ENCODE measurements around the gene CCZ1B. TPM values are rescaled to one million over a fixed set of nuclear protein-coding genes. Genes with fewer than 3 reads are reported as not detected.
"Not testable (repeated sequence)": the region's sequence is repeated elsewhere in the genome, so short reads cannot be mapped to it uniquely, and the experiment has no call there.

Gene CCZ1B
- total RNA-seq (100 to 1,000 TPM in 1 of 2 donors, 10 to 100 TPM in 1; 85.2 to 128 TPM), polyA plus RNA-seq (ENCODE audit: insufficient read length in 2 of 2) (100 to 1,000 TPM in 1 of 2 donors, 10 to 100 TPM in 1; 60.2 to 102 TPM)
- long read RNA-seq, donor 1, transcript CCZ1B-201 (15 exons, 2,885 nt), result major isoform, 13 of 26 reads
- long read RNA-seq, donor 1, partial matches to known transcripts, result 0 of 26 reads
- long read RNA-seq, donor 1, other reads (novel, unspliced or antisense), result 0 of 26 reads
- long read RNA-seq, donor 2, transcript CCZ1B-201 (15 exons, 2,885 nt), result major isoform, 6 of 11 reads
- long read RNA-seq, donor 2, partial matches to known transcripts, result 0 of 11 reads
- long read RNA-seq, donor 2, other reads (novel, unspliced or antisense), result 0 of 11 reads
- long read RNA-seq, donor 3, transcript CCZ1B-201 (15 exons, 2,885 nt), result major isoform, 6 of 10 reads
- long read RNA-seq, donor 3, partial matches to known transcripts, result 0 of 10 reads
- long read RNA-seq, donor 3, other reads (novel, unspliced or antisense), result 0 of 10 reads
- long read RNA-seq, donor 4, transcript CCZ1B-201 (15 exons, 2,885 nt), result major isoform, 9 of 20 reads
- long read RNA-seq, donor 4, partial matches to known transcripts, result 5 of 20 reads
- long read RNA-seq, donor 4, other reads (novel, unspliced or antisense), result 0 of 20 reads

DNA sequence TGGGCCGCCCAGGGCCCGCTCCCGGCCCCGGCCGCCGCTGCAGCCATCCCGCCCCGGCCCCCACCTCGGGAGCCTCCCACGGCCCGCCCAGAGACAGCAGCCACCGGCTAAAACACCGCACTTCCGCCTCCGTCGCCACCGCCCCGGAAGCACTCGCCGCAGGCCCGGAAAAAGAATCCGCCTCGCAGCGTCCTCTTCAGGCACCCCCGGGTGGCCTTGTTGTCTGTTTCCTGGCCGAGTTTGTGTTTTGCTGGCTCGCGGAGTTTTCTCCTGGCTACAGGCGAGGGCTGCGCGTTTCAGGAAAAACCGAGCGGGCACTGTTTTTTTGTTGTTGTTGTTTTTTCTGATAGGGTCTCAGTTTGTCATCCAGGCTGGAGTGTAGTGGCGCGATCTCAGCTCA, at the start of gene CCZ1B:
Gene CCZ1B (minus strand): TSS at position 125 of the 400 bp plus-strand sequence. CDS start 78 bp downstream, at position 47.
- H3K4me3 ChIP-seq (ENCODE audit: low read depth, low read length), result peak within 1 kb of the TSS; percentile 60
- H3K27ac ChIP-seq (ENCODE audit: low read depth, low read length), result peak within 1 kb of the TSS; percentile 47
- 0% methylated on average over 11 of the region's 35 CpGs for WGBS (ENCODE audit: insufficient coverage)
- H3K4me1 ChIP-seq (ENCODE audit: control insufficient read depth, insufficient read depth, low read length); H3K9me3 ChIP-seq (ENCODE audit: control insufficient read depth, insufficient read depth, low read length); H3K36me3 ChIP-seq (ENCODE audit: control insufficient read depth, insufficient read depth, low read length); H3K27me3 ChIP-seq (ENCODE audit: control insufficient read depth, insufficient read depth, low read length): not testable (repeated sequence)
- DNase-seq (ENCODE audit: low read depth in 4 of 6, low spot score in 6 of 6), result peak; percentile 12 to 91 (median 42)

- not testable (repeated sequence) for H3K36me3 ChIP-seq (ENCODE audit: control insufficient read depth, insufficient read depth, low read length); H3K4me3 ChIP-seq (ENCODE audit: low read depth, low read length); H3K27ac ChIP-seq (ENCODE audit: low read depth, low read length); DNase-seq (ENCODE audit: low read depth in 4 of 6, low spot score in 6 of 6); H3K4me1 ChIP-seq (ENCODE audit: control insufficient read depth, insufficient read depth, low read length); H3K27me3 ChIP-seq (ENCODE audit: control insufficient read depth, insufficient read depth, low read length); H3K9me3 ChIP-seq (ENCODE audit: control insufficient read depth, insufficient read depth, low read length)
- WGBS (ENCODE audit: insufficient coverage), result 60% methylated on average over 1 of the region's 15 CpGs
Observed at GRCh38 chr7:6875022-6875421, 48.9 kb upstream of the CCZ1B start.

GRCh38 chr7:6872246-6872945, 46.3 kb upstream of the CCZ1B start:
- H3K4me3 ChIP-seq (ENCODE audit: low read depth, low read length); H3K4me1 ChIP-seq (ENCODE audit: control insufficient read depth, insufficient read depth, low read length); DNase-seq (ENCODE audit: low read depth in 4 of 6, low spot score in 6 of 6); H3K27me3 ChIP-seq (ENCODE audit: control insufficient read depth, insufficient read depth, low read length); H3K9me3 ChIP-seq (ENCODE audit: control insufficient read depth, insufficient read depth, low read length); H3K27ac ChIP-seq (ENCODE audit: low read depth, low read length); H3K36me3 ChIP-seq (ENCODE audit: control insufficient read depth, insufficient read depth, low read length): not testable (repeated sequence)
- 76% methylated on average over 6 of the region's 11 CpGs for WGBS (ENCODE audit: insufficient coverage)

DNA sequence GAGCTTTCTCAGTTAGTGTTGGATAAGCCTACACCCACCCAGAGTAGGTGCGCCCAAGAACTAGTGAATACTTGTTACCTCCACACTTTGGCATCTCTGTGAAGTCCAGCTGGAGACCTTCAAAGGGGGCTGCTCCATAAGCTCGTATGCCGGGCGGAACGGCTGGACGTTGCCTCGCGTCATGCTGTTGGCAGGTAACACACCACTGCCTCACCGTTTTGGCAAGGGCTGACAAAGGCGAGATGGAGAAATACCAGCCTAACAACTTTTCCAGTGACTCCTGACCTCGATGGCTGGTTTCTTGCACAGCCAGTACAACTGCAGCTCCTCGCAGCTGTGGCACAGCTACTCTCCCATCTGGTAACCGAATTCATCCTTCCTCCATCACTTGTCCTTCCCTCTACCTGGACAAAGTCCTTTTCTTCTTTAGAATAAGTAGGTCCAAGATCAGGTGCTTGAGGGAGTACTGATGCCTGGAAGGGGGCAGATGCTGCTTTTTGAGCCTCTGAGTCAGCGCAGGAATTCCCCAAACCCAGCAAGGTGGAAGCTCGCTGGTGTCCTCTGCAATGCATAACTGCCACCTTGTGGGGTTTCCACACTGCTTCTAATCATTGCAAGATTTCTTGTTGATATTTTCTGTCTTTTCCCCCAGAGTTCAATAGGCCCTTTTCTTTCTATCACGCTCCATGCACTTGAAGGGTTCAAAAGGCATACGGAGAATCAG, 45.5 kb upstream of the CCZ1B start:
- not testable (repeated sequence) for H3K9me3 ChIP-seq (ENCODE audit: control insufficient read depth, insufficient read depth, low read length); H3K4me3 ChIP-seq (ENCODE audit: low read depth, low read length); DNase-seq (ENCODE audit: low read depth in 4 of 6, low spot score in 6 of 6); H3K27ac ChIP-seq (ENCODE audit: low read depth, low read length); H3K36me3 ChIP-seq (ENCODE audit: control insufficient read depth, insufficient read depth, low read length); H3K4me1 ChIP-seq (ENCODE audit: control insufficient read depth, insufficient read depth, low read length); H3K27me3 ChIP-seq (ENCODE audit: control insufficient read depth, insufficient read depth, low read length)
- 85% methylated on average over 15 of the region's 17 CpGs for WGBS (ENCODE audit: insufficient coverage)

DNA sequence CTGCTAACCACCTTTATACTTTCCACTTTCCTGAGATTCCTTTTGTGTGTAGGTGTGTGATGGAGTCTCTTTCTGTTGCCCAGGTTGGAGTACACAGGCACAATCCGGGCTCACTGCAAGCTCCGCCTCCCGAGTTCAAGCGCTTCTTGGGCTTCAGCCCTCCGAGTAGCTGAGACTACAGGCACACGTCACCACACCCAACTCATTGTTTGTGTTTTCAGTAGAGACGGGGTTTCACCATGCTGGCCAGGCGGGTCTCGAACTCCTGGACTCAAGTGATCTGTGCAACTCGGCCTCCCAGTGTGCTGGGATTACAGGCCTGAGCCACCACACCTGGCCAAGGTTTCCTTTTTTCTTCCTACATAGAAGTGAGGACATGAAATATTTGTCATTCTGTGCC, 38.7 kb upstream of the CCZ1B start:
- H3K27ac ChIP-seq (ENCODE audit: low read depth, low read length); DNase-seq (ENCODE audit: low read depth in 4 of 6, low spot score in 6 of 6); H3K9me3 ChIP-seq (ENCODE audit: control insufficient read depth, insufficient read depth, low read length); H3K4me3 ChIP-seq (ENCODE audit: low read depth, low read length); H3K36me3 ChIP-seq (ENCODE audit: control insufficient read depth, insufficient read depth, low read length); H3K27me3 ChIP-seq (ENCODE audit: control insufficient read depth, insufficient read depth, low read length); H3K4me1 ChIP-seq (ENCODE audit: control insufficient read depth, insufficient read depth, low read length): not testable (repeated sequence)
- WGBS (ENCODE audit: insufficient coverage), result 83% methylated on average over 2 of the region's 10 CpGs

GRCh38 chr7:6864188-6864587, 38.1 kb upstream of the CCZ1B start:
- DNase-seq (ENCODE audit: low read depth in 4 of 6, low spot score in 6 of 6); H3K27me3 ChIP-seq (ENCODE audit: control insufficient read depth, insufficient read depth, low read length); H3K36me3 ChIP-seq (ENCODE audit: control insufficient read depth, insufficient read depth, low read length); H3K4me1 ChIP-seq (ENCODE audit: control insufficient read depth, insufficient read depth, low read length); H3K27ac ChIP-seq (ENCODE audit: low read depth, low read length); H3K9me3 ChIP-seq (ENCODE audit: control insufficient read depth, insufficient read depth, low read length); H3K4me3 ChIP-seq (ENCODE audit: low read depth, low read length): not testable (repeated sequence)
- WGBS (ENCODE audit: insufficient coverage), result 93% methylated on average over 2 of the region's 12 CpGs

GRCh38 chr7:6862876-6863275, 36.8 kb upstream of the CCZ1B start:
- not testable (repeated sequence) for H3K4me3 ChIP-seq (ENCODE audit: low read depth, low read length); H3K36me3 ChIP-seq (ENCODE audit: control insufficient read depth, insufficient read depth, low read length); DNase-seq (ENCODE audit: low read depth in 4 of 6, low spot score in 6 of 6); H3K4me1 ChIP-seq (ENCODE audit: control insufficient read depth, insufficient read depth, low read length); H3K27ac ChIP-seq (ENCODE audit: low read depth, low read length); H3K27me3 ChIP-seq (ENCODE audit: control insufficient read depth, insufficient read depth, low read length); H3K9me3 ChIP-seq (ENCODE audit: control insufficient read depth, insufficient read depth, low read length)
- WGBS (ENCODE audit: insufficient coverage), result 96% methylated on average over 2 of the region's 13 CpGs

GRCh38 chr7:6857721-6858314, 31.7 kb upstream of the CCZ1B start:
- H3K9me3 ChIP-seq (ENCODE audit: control insufficient read depth, insufficient read depth, low read length); H3K27ac ChIP-seq (ENCODE audit: low read depth, low read length); H3K36me3 ChIP-seq (ENCODE audit: control insufficient read depth, insufficient read depth, low read length); H3K4me1 ChIP-seq (ENCODE audit: control insufficient read depth, insufficient read depth, low read length); H3K4me3 ChIP-seq (ENCODE audit: low read depth, low read length); H3K27me3 ChIP-seq (ENCODE audit: control insufficient read depth, insufficient read depth, low read length): not testable (repeated sequence)
- WGBS (ENCODE audit: insufficient coverage), result 20% methylated on average over 11 of the region's 14 CpGs
- DNase-seq (ENCODE audit: low read depth in 4 of 6, low spot score in 6 of 6), result peak in 2 of 6 donors; percentile 23 to 47

- not testable (repeated sequence) for H3K4me1 ChIP-seq (ENCODE audit: control insufficient read depth, insufficient read depth, low read length); H3K27me3 ChIP-seq (ENCODE audit: control insufficient read depth, insufficient read depth, low read length); H3K27ac ChIP-seq (ENCODE audit: low read depth, low read length); H3K36me3 ChIP-seq (ENCODE audit: control insufficient read depth, insufficient read depth, low read length); H3K9me3 ChIP-seq (ENCODE audit: control insufficient read depth, insufficient read depth, low read length)
- peak in 2 of 6 donors; percentile 9 to 21 for DNase-seq (ENCODE audit: low read depth in 4 of 6, low spot score in 6 of 6)
- peak overlapping the region; percentile 9 for H3K4me3 ChIP-seq (ENCODE audit: low read depth, low read length)
- 3% methylated on average over 17 of the region's 47 CpGs for WGBS (ENCODE audit: insufficient coverage)
Observed at GRCh38 chr7:6855563-6856131, 29.6 kb upstream of the CCZ1B start.
